Measurements from ENCODE around the gene NPY1R.

The NPY1R gene

GRCh38 chr4:163274861-163275260 lies 57.5 kb downstream of the NPY1R start:
- DNase-seq, result no peak
